ENCODE measurements around the gene RAB44.

RAB44 gene

DNA sequence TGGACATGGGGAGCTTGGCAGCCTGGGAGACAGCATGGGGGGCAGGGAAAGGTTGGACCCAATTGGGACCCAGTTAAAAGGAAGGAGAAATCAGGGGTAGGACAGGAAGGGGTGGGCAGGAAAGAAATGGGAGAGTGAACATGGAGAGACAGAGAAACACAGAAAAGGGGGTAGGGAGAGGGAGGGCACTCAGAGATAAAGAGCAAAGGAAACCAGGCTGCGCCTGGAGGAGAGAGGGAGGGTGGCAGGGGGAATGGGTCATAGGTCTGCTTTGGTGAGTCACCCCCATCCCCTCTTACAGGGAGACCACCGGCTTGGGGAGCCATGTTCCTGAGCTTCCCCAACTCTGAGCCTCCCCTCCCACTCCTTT, 46.7 kb downstream of the RAB44 start:
- Histone ChIP-seq H3K27me3 (ENCODE audit: control insufficient read depth, low read length) (peaks cover 6% of the 10 kb centered on the region; the same call in 1 of the 2 replicates), H3K4me2 (ENCODE audit: low read length) (no peak overlapping the region), H3K4me3 (ENCODE audit: low read length) (no peak overlapping the region)

DNA sequence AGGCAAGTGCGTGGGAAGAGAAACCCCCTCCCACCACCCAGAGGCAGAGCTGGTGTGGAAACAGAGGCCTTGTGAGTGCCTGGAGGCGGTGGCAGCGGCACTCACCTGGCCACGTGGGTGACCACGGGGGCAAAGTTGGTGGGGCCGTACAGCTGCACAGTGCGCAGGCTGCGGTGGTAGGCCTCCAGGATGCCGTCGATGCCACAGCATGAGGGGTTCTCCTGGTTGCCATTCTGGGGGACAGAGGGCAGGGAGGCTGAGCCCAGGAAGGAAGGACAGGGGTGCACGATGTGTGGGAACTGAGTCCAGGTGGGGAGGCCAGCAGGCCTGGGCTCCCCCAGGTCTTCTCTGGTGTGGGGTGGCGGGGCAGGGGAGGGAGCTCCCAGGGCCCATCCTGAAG, 47.7 kb downstream of the RAB44 start:
- Histone ChIP-seq H3K4me1 (ENCODE audit: control insufficient read depth, low read length) (no peaks in the 10 kb centered on the region), H3K36me3 (ENCODE audit: control insufficient read depth, low read length) (no peaks in the 10 kb centered on the region), H4K20me1 (ENCODE audit: control insufficient read depth, insufficient read depth, low read depth, low read length) (no peaks in the 10 kb centered on the region), H3K4me2 (ENCODE audit: low read length) (no peak overlapping the region), H3K27me3 (ENCODE audit: control insufficient read depth, low read length) (no peaks in the 10 kb centered on the region), H3K4me3 (ENCODE audit: low read length) (no peak overlapping the region), H3K79me2 (ENCODE audit: control insufficient read depth, low read length) (no peaks in the 10 kb centered on the region), H3K27ac (ENCODE audit: low read depth, low read length) (no peak overlapping the region), H3K9me3 (ENCODE audit: control insufficient read depth, insufficient read depth, low read length) (no peaks in the 10 kb centered on the region), H3K9me2 (replicated peaks; ENCODE audit: control insufficient read depth, low read length) (no peaks in the 10 kb centered on the region), H3F3A (ENCODE audit: control insufficient read depth, insufficient read depth) (no peaks in the 10 kb centered on the region)
- TF ChIP-seq EZH2phosphoT487 (IDR thresholded peaks at IDR 0.05; ENCODE audit: borderline replicate concordance, low read length), result no peak
- TF ChIP-seq, protein P1, sequence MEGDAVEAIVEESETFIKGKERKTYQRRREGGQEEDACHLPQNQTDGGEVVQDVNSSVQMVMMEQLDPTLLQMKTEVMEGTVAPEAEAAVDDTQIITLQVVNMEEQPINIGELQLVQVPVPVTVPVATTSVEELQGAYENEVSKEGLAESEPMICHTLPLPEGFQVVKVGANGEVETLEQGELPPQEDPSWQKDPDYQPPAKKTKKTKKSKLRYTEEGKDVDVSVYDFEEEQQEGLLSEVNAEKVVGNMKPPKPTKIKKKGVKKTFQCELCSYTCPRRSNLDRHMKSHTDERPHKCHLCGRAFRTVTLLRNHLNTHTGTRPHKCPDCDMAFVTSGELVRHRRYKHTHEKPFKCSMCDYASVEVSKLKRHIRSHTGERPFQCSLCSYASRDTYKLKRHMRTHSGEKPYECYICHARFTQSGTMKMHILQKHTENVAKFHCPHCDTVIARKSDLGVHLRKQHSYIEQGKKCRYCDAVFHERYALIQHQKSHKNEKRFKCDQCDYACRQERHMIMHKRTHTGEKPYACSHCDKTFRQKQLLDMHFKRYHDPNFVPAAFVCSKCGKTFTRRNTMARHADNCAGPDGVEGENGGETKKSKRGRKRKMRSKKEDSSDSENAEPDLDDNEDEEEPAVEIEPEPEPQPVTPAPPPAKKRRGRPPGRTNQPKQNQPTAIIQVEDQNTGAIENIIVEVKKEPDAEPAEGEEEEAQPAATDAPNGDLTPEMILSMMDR (IDR thresholded peaks at IDR 0.05; ENCODE audit: low read depth, low read length, poor library complexity, severe bottlenecking), result no peak

More for the DNA sequence above, 46.7 kb downstream of the RAB44 start:
- TF ChIP-seq EZH2phosphoT487 (IDR thresholded peaks at IDR 0.05; ENCODE audit: borderline replicate concordance, low read length), result no peak
- TF ChIP-seq, protein P1 (IDR thresholded peaks at IDR 0.05; ENCODE audit: low read depth, low read length, poor library complexity, severe bottlenecking), result no peak
- Histone ChIP-seq H3K36me3 (ENCODE audit: control insufficient read depth, low read length) (no peaks in the 10 kb centered on the region), H3F3A (ENCODE audit: control insufficient read depth, insufficient read depth) (no peaks in the 10 kb centered on the region), H3K9me2 (replicated peaks; ENCODE audit: control insufficient read depth, low read length) (no peaks in the 10 kb centered on the region), H3K4me1 (ENCODE audit: control insufficient read depth, low read length) (no peaks in the 10 kb centered on the region), H4K20me1 (ENCODE audit: control insufficient read depth, insufficient read depth, low read depth, low read length) (no peaks in the 10 kb centered on the region), H3K27ac (ENCODE audit: low read depth, low read length) (no peak overlapping the region), H3K9me3 (ENCODE audit: control insufficient read depth, insufficient read depth, low read length) (no peaks in the 10 kb centered on the region), H3K79me2 (ENCODE audit: control insufficient read depth, low read length) (no peaks in the 10 kb centered on the region)

DNA sequence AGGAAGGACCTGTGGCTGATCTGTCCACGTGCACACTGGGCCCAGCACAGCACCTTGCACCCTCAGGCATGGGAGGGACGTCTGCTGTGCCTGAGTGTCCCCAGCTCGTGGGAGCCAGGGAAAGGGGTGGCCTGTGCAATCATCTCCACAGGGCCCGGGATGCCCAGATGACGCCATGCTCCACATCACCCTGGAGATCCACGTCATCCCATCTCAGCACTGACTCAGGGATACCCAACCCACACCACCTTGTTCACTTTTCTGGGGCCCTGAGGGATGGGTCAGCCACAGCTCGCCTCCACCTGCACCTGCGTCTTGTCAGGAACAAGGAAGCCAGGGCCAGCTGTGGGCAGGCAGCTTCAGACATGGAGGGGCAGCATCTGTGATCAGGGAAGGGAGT, 48.2 kb downstream of the RAB44 start:
- no peaks in the 10 kb centered on the region for H3K9me2 ChIP-seq (replicated peaks; ENCODE audit: control insufficient read depth, low read length)
- H3K9me3 ChIP-seq (ENCODE audit: control insufficient read depth, insufficient read depth, low read length), result no peaks in the 10 kb centered on the region
- no peak overlapping the region for H3K4me2 ChIP-seq (ENCODE audit: low read length)
- H4K20me1 ChIP-seq (ENCODE audit: control insufficient read depth, insufficient read depth, low read depth, low read length), result no peaks in the 10 kb centered on the region
- no peaks in the 10 kb centered on the region for H3F3A ChIP-seq (ENCODE audit: control insufficient read depth, insufficient read depth)
- H3K4me1 ChIP-seq (ENCODE audit: control insufficient read depth, low read length), result no peaks in the 10 kb centered on the region
- no peaks in the 10 kb centered on the region for H3K27me3 ChIP-seq (ENCODE audit: control insufficient read depth, low read length)
- no peaks in the 10 kb centered on the region for H3K79me2 ChIP-seq (ENCODE audit: control insufficient read depth, low read length)
- no peak overlapping the region for H3K27ac ChIP-seq (ENCODE audit: low read depth, low read length)
- no peak overlapping the region for H3K4me3 ChIP-seq (ENCODE audit: low read length)
- no peaks in the 10 kb centered on the region for H3K36me3 ChIP-seq (ENCODE audit: control insufficient read depth, low read length)
- TF ChIP-seq, protein P1 (IDR thresholded peaks at IDR 0.05; ENCODE audit: low read depth, low read length, poor library complexity, severe bottlenecking), result no peak
- TF ChIP-seq EZH2phosphoT487 (IDR thresholded peaks at IDR 0.05; ENCODE audit: borderline replicate concordance, low read length), result no peak

DNA sequence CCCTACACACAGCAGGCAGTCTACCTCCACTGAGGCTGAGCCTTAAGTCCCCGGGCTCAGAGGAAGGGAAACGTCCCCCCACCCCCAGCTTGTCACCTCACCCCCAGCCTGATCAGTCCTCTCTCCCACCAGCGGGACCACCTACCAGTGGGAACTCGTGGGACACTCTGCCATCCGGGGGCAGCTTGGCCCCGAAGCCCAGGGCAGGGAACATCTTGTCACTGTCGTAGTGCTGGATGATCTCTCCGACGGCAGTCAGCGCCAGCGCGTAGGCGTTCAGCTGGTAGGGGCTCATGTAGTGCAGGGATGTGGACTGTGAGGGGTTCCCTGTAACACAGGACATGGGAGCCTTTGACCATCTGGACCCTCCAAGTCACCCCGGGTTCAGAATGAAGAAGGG, 48.6 kb downstream of the RAB44 start:
- H3K4me1 ChIP-seq (ENCODE audit: control insufficient read depth, low read length), result no peaks in the 10 kb centered on the region
- H4K20me1 ChIP-seq (ENCODE audit: control insufficient read depth, insufficient read depth, low read depth, low read length), result no peaks in the 10 kb centered on the region
- no peaks in the 10 kb centered on the region for H3K9me3 ChIP-seq (ENCODE audit: control insufficient read depth, insufficient read depth, low read length)
- H3K79me2 ChIP-seq (ENCODE audit: control insufficient read depth, low read length), result no peaks in the 10 kb centered on the region
- H3K9me2 ChIP-seq (replicated peaks; ENCODE audit: control insufficient read depth, low read length), result no peaks in the 10 kb centered on the region
- H3K4me3 ChIP-seq (ENCODE audit: low read length), result no peak overlapping the region
- no peaks in the 10 kb centered on the region for H3K36me3 ChIP-seq (ENCODE audit: control insufficient read depth, low read length)
- H3K27me3 ChIP-seq (ENCODE audit: control insufficient read depth, low read length), result no peaks in the 10 kb centered on the region
- TF ChIP-seq EZH2phosphoT487 (IDR thresholded peaks at IDR 0.05; ENCODE audit: borderline replicate concordance, low read length), result no peak
- TF ChIP-seq, protein P1 (IDR thresholded peaks at IDR 0.05; ENCODE audit: low read depth, low read length, poor library complexity, severe bottlenecking), result no peak
- H3K27ac ChIP-seq (ENCODE audit: low read depth, low read length), result no peak overlapping the region
- no peak overlapping the region for H3K4me2 ChIP-seq (ENCODE audit: low read length)
- H3F3A ChIP-seq (ENCODE audit: control insufficient read depth, insufficient read depth), result no peaks in the 10 kb centered on the region
